ENCODE measurements around the gene ECT2L. TPM values are rescaled to one million over a fixed set of nuclear protein-coding genes. Genes with fewer than 3 reads are reported as not detected.

Gene ECT2L
- total RNA-seq, 1 experiment from 2014 or later = not detected

DNA sequence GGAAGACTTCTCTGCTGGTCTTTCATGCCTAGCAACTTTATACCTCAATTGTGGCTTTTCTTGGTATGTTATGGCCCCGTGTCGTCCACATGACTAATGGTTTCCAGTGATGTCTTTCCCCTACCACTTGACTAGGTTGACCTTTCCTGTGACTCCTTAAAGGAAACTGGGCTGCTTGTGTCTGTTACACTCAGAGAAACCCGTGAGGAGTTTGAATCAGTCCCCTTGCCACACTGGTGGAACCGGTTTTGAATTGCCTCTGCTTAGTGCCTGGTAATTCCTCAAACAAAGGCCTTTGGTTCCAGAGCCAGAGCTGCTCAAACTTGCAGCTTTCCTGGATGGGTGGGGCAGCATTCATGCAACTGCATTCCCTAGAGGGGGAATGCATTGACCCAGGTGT, 21.9 kb downstream of the ECT2L start:
- Histone ChIP-seq H3K23me2 (ENCODE audit: insufficient read length, low read depth, low read length, poor library complexity, severe bottlenecking) (no peaks in the 10 kb centered on the region), H3K23ac (ENCODE audit: insufficient read length, low read depth, low read length) (no peak overlapping the region), H4K91ac (ENCODE audit: insufficient read length, low read depth, low read length) (no peak overlapping the region), H3K18ac (ENCODE audit: insufficient read length, low read depth, low read length) (peak overlapping the region; percentile 83), H2BK120ac (ENCODE audit: low read depth, low read length, poor library complexity, severe bottlenecking) (no peak overlapping the region), H3K79me1 (ENCODE audit: insufficient read depth, low read depth, low read length, poor library complexity, severe bottlenecking) (no peaks in the 10 kb centered on the region), H4K8ac (replicated peaks; ENCODE audit: insufficient read length, low read depth, low read length) (no peak overlapping the region), H2AK5ac (ENCODE audit: insufficient read length, low read length) (no peak overlapping the region), H2AFZ (ENCODE audit: low read length) (peak overlapping the region; percentile 66), H3K4me1 (ENCODE audit: insufficient read depth, low read length) (peaks cover 5% of the 10 kb centered on the region; the same call in 1 of the 2 replicates), H3K4ac (ENCODE audit: low read depth, low read length) (no peak overlapping the region), H3K9me3 (ENCODE audit: control insufficient read depth, low read depth, low read length) (no peaks in the 10 kb centered on the region), H2BK5ac (ENCODE audit: insufficient read length, low read length) (no peak overlapping the region), H4K20me1 (ENCODE audit: control insufficient read depth, insufficient read depth, insufficient read length) (no peaks in the 10 kb centered on the region), H3K56ac (ENCODE audit: insufficient read length, low read depth, low read length) (no peak overlapping the region), H3K14ac (ENCODE audit: insufficient read depth, low read length) (0 out of 2 replicates have a peak overlapping the region, but pooled peaks have one; percentile 21), H3K27me3 (ENCODE audit: insufficient read depth, low read length) (no peaks in the 10 kb centered on the region), H3T11ph (ENCODE audit: low read length) (peak overlapping the region; percentile 57), H3K4me2 (ENCODE audit: insufficient read depth, insufficient read length, low read length) (peak overlapping the region; percentile 11), H3K9ac (ENCODE audit: extremely low read depth, insufficient read length, low read length) (no peak overlapping the region), H3K79me2 (ENCODE audit: insufficient read depth, low read length) (no peaks in the 10 kb centered on the region), H2BK12ac (ENCODE audit: insufficient read length, low read depth, low read length) (no peak overlapping the region), H2BK15ac (ENCODE audit: low read depth, low read length) (no peak overlapping the region), H2BK20ac (ENCODE audit: low read depth, low read length, poor library complexity, severe bottlenecking) (no peak overlapping the region), H3K27ac (ENCODE audit: insufficient read length, low read depth, low read length) (no peak overlapping the region), H4K5ac (ENCODE audit: insufficient read length, low read depth, low read length) (no peak overlapping the region)
- no peak overlapping the region; a peak in 1 of 5 replicates for H3K4me3 Mint-ChIP-seq
- peak; percentile 88 for DNase-seq
- H3K9me3 Mint-ChIP-seq = no peaks in the 10 kb centered on the region
- no CpG with 5 or more reads among the region's 4 CpGs for WGBS (ENCODE audit: extremely low coverage, insufficient read length, low lambda C conversion rate)
- TF ChIP-seq CTCF (conservative IDR thresholded peaks at IDR 0.05) = no peak
- H3K4me1 Mint-ChIP-seq = peaks cover 17 to 23% of the 10 kb centered on the region in 2 experiments
- H3K36me3 Mint-ChIP-seq (ENCODE audit: insufficient read depth in 1 of 3, low read depth in 3 of 3) = no peaks in the 10 kb centered on the region
- H3K27ac Mint-ChIP-seq = peak overlapping the region; percentile 66 to 97 (median 95); a peak in 6 of 7 replicates
- H3K27me3 Mint-ChIP-seq (ENCODE audit: low read depth) = no peaks in the 10 kb centered on the region
